Measurements from ENCODE around the gene CTPS1. TPM values are rescaled to one million over a fixed set of nuclear protein-coding genes. Genes with fewer than 3 reads are reported as not detected.

The CTPS1 gene
- total and polyA plus RNA-seq, 7 donors = 1.8 to 99.0 (median 26.0) TPM

- Histone ChIP-seq H3K4me1 (peaks cover 0 to 9% (median 2%) of the 10 kb centered on the region in 4 donors), H3K9me3 (no peaks in the 10 kb centered on the region), H3K27me3 (no peaks in the 10 kb centered on the region), H3K27ac (no peak overlapping the region), H3K4me3 (no peak overlapping the region), H3K36me3 (no peaks in the 10 kb centered on the region)
- no peak for TF ChIP-seq CTCF (IDR thresholded peaks at IDR 0.05)
- TF ChIP-seq POLR2AphosphoS5 (IDR thresholded peaks at IDR 0.05) = no peak
- TF ChIP-seq EP300 (IDR thresholded peaks at IDR 0.05) = no peak
- TF ChIP-seq POLR2A (IDR thresholded peaks at IDR 0.05) = no peak
- DNase-seq = no peak
- intact Hi-C loops (cut with DNase I) = no loop called here
- 57 to 76% methylated on average over 1 of the region's 1 CpG for WGBS, 2 donors
These were observed 23.1 kb upstream of the CTPS1 start for GRCh38 chr1:40956407-40956806.

GRCh38 chr1:40958210-40958609 is 21.3 kb upstream of the CTPS1 start:
- intact Hi-C loops (cut with DNase I) = no loop called here
- Histone ChIP-seq H3K4me1 (no peaks in the 10 kb centered on the region), H3K36me3 (no peaks in the 10 kb centered on the region), H3K4me3 (no peak overlapping the region), H3K9me3 (no peaks in the 10 kb centered on the region), H3K27me3 (no peaks in the 10 kb centered on the region), H3K27ac (no peak overlapping the region)
- no peak for TF ChIP-seq POLR2AphosphoS5 (IDR thresholded peaks at IDR 0.05)
- TF ChIP-seq POLR2A (IDR thresholded peaks at IDR 0.05) = no peak
- no peak for TF ChIP-seq EP300 (IDR thresholded peaks at IDR 0.05)
- TF ChIP-seq CTCF (IDR thresholded peaks at IDR 0.05) = no peak
- no peak for DNase-seq

- peaks cover 0 to 30% (median 20%) of the 10 kb centered on the region in 4 donors for H3K4me1 ChIP-seq
- TF ChIP-seq EP300 (IDR thresholded peaks at IDR 0.05) (no peak), POLR2A (IDR thresholded peaks at IDR 0.05) (no peak), CTCF (IDR thresholded peaks at IDR 0.05) (no peak), POLR2AphosphoS5 (IDR thresholded peaks at IDR 0.05) (no peak)
- H3K4me3 ChIP-seq = no peak overlapping the region
- WGBS, 2 donors = 71 to 81% methylated on average over 10 of the region's 10 CpGs
- DNase-seq = peak; percentile 57
- no peaks in the 10 kb centered on the region for H3K27me3 ChIP-seq
- intact Hi-C loops (cut with DNase I) = no loop called here
- no peaks in the 10 kb centered on the region for H3K9me3 ChIP-seq
- no peaks in the 10 kb centered on the region for H3K36me3 ChIP-seq
- peak overlapping the region in 3 of 4 donors; percentile 26 to 88 (median 78) for H3K27ac ChIP-seq
These were observed 14.0 kb upstream of the CTPS1 start for GRCh38 chr1:40965531-40965930.

- WGBS, 2 donors = 64 to 92% methylated on average over 4 of the region's 4 CpGs
- H3K36me3 ChIP-seq = no peaks in the 10 kb centered on the region
- TF ChIP-seq POLR2AphosphoS5 (IDR thresholded peaks at IDR 0.05) (no peak), CTCF (IDR thresholded peaks at IDR 0.05) (no peak), EP300 (IDR thresholded peaks at IDR 0.05) (no peak), POLR2A (IDR thresholded peaks at IDR 0.05) (no peak)
- DNase-seq = peak; percentile 5
- H3K4me1 ChIP-seq = peaks cover 0 to 30% (median 20%) of the 10 kb centered on the region in 4 donors
- intact Hi-C loops (cut with DNase I) = no loop called here
- H3K27me3 ChIP-seq = no peaks in the 10 kb centered on the region
- peak overlapping the region in 3 of 4 donors; percentile 26 to 88 (median 78) for H3K27ac ChIP-seq
- no peaks in the 10 kb centered on the region for H3K9me3 ChIP-seq
- H3K4me3 ChIP-seq = no peak overlapping the region
These were observed 13.1 kb upstream of the CTPS1 start for GRCh38 chr1:40966417-40966816.

GRCh38 chr1:40969445-40969844 is 10.1 kb upstream of the CTPS1 start:
- Histone ChIP-seq H3K36me3 (no peaks in the 10 kb centered on the region), H3K27ac (peak overlapping the region in 1 of 4 donors; percentile 88), H3K9me3 (no peaks in the 10 kb centered on the region), H3K4me1 (peaks cover 0 to 30% (median 20%) of the 10 kb centered on the region in 4 donors), H3K4me3 (no peak overlapping the region), H3K27me3 (no peaks in the 10 kb centered on the region)
- intact Hi-C loops (cut with DNase I) = no loop called here
- 91 to 94% methylated on average over 6 of the region's 6 CpGs for WGBS, 2 donors
- no peak for DNase-seq
- TF ChIP-seq EP300 (IDR thresholded peaks at IDR 0.05) (no peak), CTCF (IDR thresholded peaks at IDR 0.05) (no peak), POLR2A (IDR thresholded peaks at IDR 0.05) (no peak), POLR2AphosphoS5 (IDR thresholded peaks at IDR 0.05) (no peak)
